GM13976 (cell line): ENCODE measurements around the gene ANKRD28.

Source experiments
- DNase-seq: peaks from one replicate; pipeline ENCODE4 v3.0.0; 2012; ENCODE audit warnings: low spot score
- CTCF ChIP-seq: IDR thresholded peaks from 2 replicates; pipeline ENCODE4 v1.5.1; 2012; ENCODE audit warnings: borderline replicate concordance, mild to moderate bottlenecking; ENCODE audit not compliant: insufficient read depth; ENCODE audit errors: extremely low read depth, missing control alignments, control extremely low read depth
- in situ Hi-C: fragments of 300-500 bp; cut with MboI; formaldehyde crosslinking; loops from one replicate; pipeline ENCODE4 v1.12.0; 2022; ENCODE audit warnings: low sequenced_read_pairs, mixed read lengths, inconsistent platforms; ENCODE audit not compliant: unreplicated experiment

ANKRD28 gene

DNA sequence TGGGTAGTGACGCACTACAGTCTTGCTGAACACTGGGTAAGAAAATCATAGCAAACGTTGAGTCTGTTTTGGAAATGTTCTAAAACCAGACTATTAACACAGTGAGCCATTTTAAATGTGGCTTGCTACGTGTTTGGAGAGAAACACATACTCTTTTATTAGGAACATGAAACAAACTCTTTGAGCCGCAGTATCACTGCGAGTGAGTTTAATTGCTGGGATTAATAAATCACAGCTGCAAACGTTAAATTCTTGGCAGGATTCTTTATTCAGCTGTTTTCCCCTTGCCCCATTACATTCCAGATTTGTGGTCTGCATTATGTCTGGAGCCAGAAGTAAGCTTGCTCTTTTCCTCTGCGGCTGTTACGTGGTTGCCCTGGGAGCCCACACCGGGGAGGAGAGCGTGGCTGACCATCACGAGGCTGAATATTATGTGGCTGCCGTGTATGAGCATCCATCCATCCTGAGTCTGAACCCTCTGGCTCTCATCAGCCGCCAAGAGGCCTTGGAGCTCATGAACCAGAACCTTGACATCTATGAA lies 162.6 kb downstream of the ANKRD28 start:
- DNase-seq, result no peak
- in situ Hi-C loops, result loop anchor here (5.0 kb wide), 1 partner anchor 167 kb away; no protein-coding TSS in a partner anchor
- no peak for TF ChIP-seq CTCF

DNA sequence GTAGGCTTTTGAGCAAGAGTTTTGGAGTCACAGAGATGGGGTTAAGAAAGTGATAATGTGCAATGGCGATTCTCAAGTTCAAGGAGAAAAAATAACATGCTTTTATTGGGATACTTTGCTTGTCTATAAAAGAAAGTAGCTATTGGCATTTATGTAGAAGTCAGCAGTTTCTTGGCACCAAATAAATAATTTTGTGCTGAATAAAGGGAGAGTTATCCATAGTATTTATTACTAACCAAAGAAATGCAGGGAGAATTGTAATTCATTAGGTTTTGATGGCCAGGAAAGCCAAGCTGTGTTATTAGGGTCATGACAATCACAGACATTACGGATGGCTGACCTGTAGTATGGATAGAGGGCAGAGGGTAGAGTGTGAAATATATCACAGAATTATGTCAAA lies 163.1 kb downstream of the ANKRD28 start:
- in situ Hi-C loops, result loop anchor here (5.0 kb wide), 1 partner anchor 168 kb away; no protein-coding TSS in a partner anchor
- DNase-seq, result no peak
- TF ChIP-seq CTCF, result no peak

GRCh38 chr3:15633766-15634598 lies 163.8 kb downstream of the ANKRD28 start:
- DNase-seq, result no peak
- in situ Hi-C loops, result no loop called here
- TF ChIP-seq CTCF, result no peak

GRCh38 chr3:15633159-15633558 lies 164.6 kb downstream of the ANKRD28 start:
- in situ Hi-C loops, result no loop called here
- no peak for DNase-seq

GRCh38 chr3:15632212-15632580 lies 165.6 kb downstream of the ANKRD28 start:
- no peak for TF ChIP-seq CTCF
- in situ Hi-C loops, result no loop called here
- DNase-seq, result no peak

More at GRCh38 chr3:15633159-15633558, 164.6 kb downstream of the ANKRD28 start:
- no peak for TF ChIP-seq CTCF

- no peak for DNase-seq
- TF ChIP-seq CTCF, result no peak
- in situ Hi-C loops, result no loop called here
These were observed 166.2 kb downstream of the ANKRD28 start for GRCh38 chr3:15631426-15632211.
